ENCODE results near the gene ALK. TPM values are rescaled to one million over a fixed set of nuclear protein-coding genes. Genes with fewer than 3 reads are reported as not detected.

The ALK gene
- total RNA-seq, 1 experiment from 2014 or later: not detected

DNA sequence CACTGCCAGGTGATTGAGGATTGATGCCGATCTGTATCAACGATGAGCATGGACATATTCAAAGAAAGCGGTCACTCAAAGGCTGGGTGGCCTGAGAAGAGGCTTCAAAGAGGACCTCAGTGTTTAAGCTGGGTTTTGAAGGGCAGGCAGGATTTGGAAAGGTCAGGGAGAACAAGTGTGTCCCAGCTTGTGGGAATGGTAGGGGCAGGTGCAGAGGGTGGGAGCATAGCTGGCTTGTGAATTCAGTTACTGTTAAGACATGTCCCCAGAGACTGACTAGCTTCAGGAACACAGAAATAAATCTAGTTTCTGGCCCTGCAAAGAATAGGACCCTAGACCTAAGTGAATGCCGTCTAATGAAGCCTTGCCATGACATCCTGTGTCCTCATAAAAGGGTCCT is 442.7 kb downstream of the ALK start:
- Histone ChIP-seq H2BK12ac (ENCODE audit: insufficient read length, low read depth, low read length) (no peak overlapping the region), H3K23me2 (ENCODE audit: insufficient read length, low read depth, low read length, poor library complexity, severe bottlenecking) (no peaks in the 10 kb centered on the region), H3K18ac (ENCODE audit: insufficient read length, low read depth, low read length) (no peak overlapping the region), H2BK120ac (ENCODE audit: low read depth, low read length, poor library complexity, severe bottlenecking) (no peak overlapping the region), H3K9ac (ENCODE audit: extremely low read depth, insufficient read length, low read length) (no peak overlapping the region), H4K91ac (ENCODE audit: insufficient read length, low read depth, low read length) (no peak overlapping the region), H4K8ac (replicated peaks; ENCODE audit: insufficient read length, low read depth, low read length) (no peak overlapping the region), H3K23ac (ENCODE audit: insufficient read length, low read depth, low read length) (no peak overlapping the region), H2AFZ (ENCODE audit: low read length) (no peak overlapping the region), H3K27ac (ENCODE audit: insufficient read length, low read depth, low read length) (no peak overlapping the region), H2BK20ac (ENCODE audit: low read depth, low read length, poor library complexity, severe bottlenecking) (no peak overlapping the region), H3T11ph (ENCODE audit: low read length) (no peak overlapping the region), H3K79me1 (ENCODE audit: insufficient read depth, low read depth, low read length, poor library complexity, severe bottlenecking) (no peaks in the 10 kb centered on the region), H3K14ac (ENCODE audit: insufficient read depth, low read length) (no peak overlapping the region), H3K27me3 (ENCODE audit: insufficient read depth, low read length) (no peaks in the 10 kb centered on the region), H4K20me1 (ENCODE audit: control insufficient read depth, insufficient read depth, insufficient read length) (no peaks in the 10 kb centered on the region), H2AK5ac (ENCODE audit: insufficient read length, low read length) (no peak overlapping the region), H3K9me3 (ENCODE audit: control insufficient read depth, low read depth, low read length) (no peaks in the 10 kb centered on the region), H3K79me2 (ENCODE audit: insufficient read depth, low read length) (no peaks in the 10 kb centered on the region), H2BK5ac (ENCODE audit: insufficient read length, low read length) (no peak overlapping the region), H4K5ac (ENCODE audit: insufficient read length, low read depth, low read length) (no peak overlapping the region), H3K56ac (ENCODE audit: insufficient read length, low read depth, low read length) (no peak overlapping the region), H3K4me1 (ENCODE audit: insufficient read depth, low read length) (no peaks in the 10 kb centered on the region), H2BK15ac (ENCODE audit: low read depth, low read length) (no peak overlapping the region), H3K4ac (ENCODE audit: low read depth, low read length) (no peak overlapping the region), H3K4me2 (ENCODE audit: insufficient read depth, insufficient read length, low read length) (no peak overlapping the region)
- Mint-ChIP-seq H3K27me3 (ENCODE audit: low read depth) (peaks cover 5% of the 10 kb centered on the region; the same call in 1 of the 2 replicates), H3K4me1 (peaks cover 3 to 5% of the 10 kb centered on the region in 2 experiments; a peak in 3 of 4 replicates), H3K4me3 (no peak overlapping the region), H3K9me3 (peaks cover under 1 to 1% of the 10 kb centered on the region in 2 experiments; a peak in 4 of 5 replicates), H3K27ac (no peak overlapping the region; a peak in 2 of 7 replicates), H3K36me3 (ENCODE audit: insufficient read depth in 1 of 3, low read depth in 3 of 3) (peaks cover 0 to 1% (median 1%) of the 10 kb centered on the region in 3 experiments; a peak in 4 of 7 replicates)
- no peak for DNase-seq
- TF ChIP-seq, protein P1, sequence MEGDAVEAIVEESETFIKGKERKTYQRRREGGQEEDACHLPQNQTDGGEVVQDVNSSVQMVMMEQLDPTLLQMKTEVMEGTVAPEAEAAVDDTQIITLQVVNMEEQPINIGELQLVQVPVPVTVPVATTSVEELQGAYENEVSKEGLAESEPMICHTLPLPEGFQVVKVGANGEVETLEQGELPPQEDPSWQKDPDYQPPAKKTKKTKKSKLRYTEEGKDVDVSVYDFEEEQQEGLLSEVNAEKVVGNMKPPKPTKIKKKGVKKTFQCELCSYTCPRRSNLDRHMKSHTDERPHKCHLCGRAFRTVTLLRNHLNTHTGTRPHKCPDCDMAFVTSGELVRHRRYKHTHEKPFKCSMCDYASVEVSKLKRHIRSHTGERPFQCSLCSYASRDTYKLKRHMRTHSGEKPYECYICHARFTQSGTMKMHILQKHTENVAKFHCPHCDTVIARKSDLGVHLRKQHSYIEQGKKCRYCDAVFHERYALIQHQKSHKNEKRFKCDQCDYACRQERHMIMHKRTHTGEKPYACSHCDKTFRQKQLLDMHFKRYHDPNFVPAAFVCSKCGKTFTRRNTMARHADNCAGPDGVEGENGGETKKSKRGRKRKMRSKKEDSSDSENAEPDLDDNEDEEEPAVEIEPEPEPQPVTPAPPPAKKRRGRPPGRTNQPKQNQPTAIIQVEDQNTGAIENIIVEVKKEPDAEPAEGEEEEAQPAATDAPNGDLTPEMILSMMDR (conservative IDR thresholded peaks at IDR 0.05): no peak
- WGBS (ENCODE audit: extremely low coverage, insufficient read length, low lambda C conversion rate): no CpG with 5 or more reads among the region's 4 CpGs
